ENCODE measurements around the gene ACP6. TPM values are rescaled to one million over a fixed set of nuclear protein-coding genes. Genes with fewer than 3 reads are reported as not detected.

The ACP6 gene
- total and polyA plus RNA-seq, 2 of the 13 experiments (the other 11 are each of a cell fraction or from before 2014, with no cell fraction given), result 18.1 to 33.7 TPM

DNA sequence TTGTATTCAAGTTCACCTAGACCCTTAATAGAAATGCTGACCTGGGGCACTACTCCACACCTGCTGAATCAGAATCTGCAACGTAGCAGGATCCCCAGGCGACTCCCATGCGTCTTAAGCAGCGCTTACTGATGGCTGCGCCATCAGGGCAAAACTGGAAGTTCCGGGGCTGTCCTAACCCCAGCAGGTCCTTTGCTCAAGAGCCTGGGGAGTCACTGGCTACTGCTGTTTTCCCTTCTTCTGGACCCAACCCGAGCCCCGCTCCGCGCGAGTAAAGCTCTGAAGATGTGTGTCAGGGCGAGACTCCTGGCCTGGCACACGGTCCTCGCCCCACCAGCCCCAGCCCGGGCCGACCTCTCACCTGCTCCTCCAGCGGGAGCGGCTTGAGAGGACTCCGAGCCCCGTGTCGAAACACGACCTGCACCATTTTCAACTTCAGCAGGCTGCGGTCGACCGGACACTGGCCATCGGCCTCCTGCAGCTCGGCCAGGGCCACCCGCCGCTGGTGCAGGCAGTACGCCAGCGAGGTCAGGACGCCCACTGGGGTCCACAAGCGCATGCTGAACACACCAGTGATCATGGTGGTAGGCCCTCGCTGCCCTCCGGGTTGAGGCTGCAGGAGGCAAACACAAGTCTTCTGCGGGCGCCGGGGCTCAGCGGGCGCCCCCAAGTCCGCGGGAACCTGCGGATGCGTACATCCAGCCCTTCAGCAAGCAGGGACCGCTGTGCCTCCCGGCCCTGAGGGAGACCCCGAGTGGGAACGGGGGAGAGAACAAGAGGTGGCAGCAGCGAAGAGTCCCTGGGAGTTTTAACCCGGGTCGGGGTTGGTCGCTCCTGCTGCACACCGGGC, 630 bp downstream of the ACP6 start (continued):
- no peak for TF ChIP-seq NFYC (CRISPR knock-in tag; IDR thresholded peaks at IDR 0.05)
- no peak for TF ChIP-seq HMGA1 (CRISPR knock-in tag; conservative IDR thresholded peaks at IDR 0.05)
- TF ChIP-seq, protein P1, sequence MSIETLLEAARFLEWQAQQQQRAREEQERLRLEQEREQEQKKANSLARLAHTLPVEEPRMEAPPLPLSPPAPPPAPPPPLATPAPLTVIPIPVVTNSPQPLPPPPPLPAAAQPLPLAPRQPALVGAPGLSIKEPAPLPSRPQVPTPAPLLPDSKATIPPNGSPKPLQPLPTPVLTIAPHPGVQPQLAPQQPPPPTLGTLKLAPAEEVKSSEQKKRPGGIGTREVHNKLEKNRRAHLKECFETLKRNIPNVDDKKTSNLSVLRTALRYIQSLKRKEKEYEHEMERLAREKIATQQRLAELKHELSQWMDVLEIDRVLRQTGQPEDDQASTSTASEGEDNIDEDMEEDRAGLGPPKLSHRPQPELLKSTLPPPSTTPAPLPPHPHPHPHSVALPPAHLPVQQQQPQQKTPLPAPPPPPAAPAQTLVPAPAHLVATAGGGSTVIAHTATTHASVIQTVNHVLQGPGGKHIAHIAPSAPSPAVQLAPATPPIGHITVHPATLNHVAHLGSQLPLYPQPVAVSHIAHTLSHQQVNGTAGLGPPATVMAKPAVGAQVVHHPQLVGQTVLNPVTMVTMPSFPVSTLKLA (IDR thresholded peaks at IDR 0.05), result no peak
- TF ChIP-seq, protein P2, sequence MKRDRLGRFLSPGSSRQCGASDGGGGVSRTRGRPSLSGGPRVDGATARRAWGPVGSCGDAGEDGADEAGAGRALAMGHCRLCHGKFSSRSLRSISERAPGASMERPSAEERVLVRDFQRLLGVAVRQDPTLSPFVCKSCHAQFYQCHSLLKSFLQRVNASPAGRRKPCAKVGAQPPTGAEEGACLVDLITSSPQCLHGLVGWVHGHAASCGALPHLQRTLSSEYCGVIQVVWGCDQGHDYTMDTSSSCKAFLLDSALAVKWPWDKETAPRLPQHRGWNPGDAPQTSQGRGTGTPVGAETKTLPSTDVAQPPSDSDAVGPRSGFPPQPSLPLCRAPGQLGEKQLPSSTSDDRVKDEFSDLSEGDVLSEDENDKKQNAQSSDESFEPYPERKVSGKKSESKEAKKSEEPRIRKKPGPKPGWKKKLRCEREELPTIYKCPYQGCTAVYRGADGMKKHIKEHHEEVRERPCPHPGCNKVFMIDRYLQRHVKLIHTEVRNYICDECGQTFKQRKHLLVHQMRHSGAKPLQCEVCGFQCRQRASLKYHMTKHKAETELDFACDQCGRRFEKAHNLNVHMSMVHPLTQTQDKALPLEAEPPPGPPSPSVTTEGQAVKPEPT (CRISPR knock-in tag; IDR thresholded peaks at IDR 0.05; ENCODE audit: low read depth), result peak; percentile 85
- TF ChIP-seq ZFP1 (CRISPR knock-in tag; IDR thresholded peaks at IDR 0.05), result no peak
- TF ChIP-seq, protein P3, sequence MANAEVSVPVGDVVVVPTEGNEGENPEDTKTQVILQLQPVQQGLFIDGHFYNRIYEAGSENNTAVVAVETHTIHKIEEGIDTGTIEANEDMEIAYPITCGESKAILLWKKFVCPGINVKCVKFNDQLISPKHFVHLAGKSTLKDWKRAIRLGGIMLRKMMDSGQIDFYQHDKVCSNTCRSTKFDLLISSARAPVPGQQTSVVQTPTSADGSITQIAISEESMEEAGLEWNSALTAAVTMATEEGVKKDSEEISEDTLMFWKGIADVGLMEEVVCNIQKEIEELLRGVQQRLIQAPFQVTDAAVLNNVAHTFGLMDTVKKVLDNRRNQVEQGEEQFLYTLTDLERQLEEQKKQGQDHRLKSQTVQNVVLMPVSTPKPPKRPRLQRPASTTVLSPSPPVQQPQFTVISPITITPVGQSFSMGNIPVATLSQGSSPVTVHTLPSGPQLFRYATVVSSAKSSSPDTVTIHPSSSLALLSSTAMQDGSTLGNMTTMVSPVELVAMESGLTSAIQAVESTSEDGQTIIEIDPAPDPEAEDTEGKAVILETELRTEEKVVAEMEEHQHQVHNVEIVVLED (CRISPR knock-in tag; IDR thresholded peaks at IDR 0.05; ENCODE audit: borderline replicate concordance), result no peak
- TF ChIP-seq RARA (CRISPR knock-in tag; IDR thresholded peaks at IDR 0.05), result no peak
- TF ChIP-seq ELF4 (CRISPR knock-in tag; IDR thresholded peaks at IDR 0.05; ENCODE audit: borderline replicate concordance), result no peak; the same call in 1 of the 2 replicates
- TF ChIP-seq REXO4 (CRISPR knock-in tag; IDR thresholded peaks at IDR 0.05; ENCODE audit: borderline replicate concordance), result no peak
- peak; percentile 70; the same call in 1 of the 2 replicates for TF ChIP-seq PHF8 (CRISPR knock-in tag; IDR thresholded peaks at IDR 0.05)
- no peak for TF ChIP-seq PAF1 (CRISPR knock-in tag; IDR thresholded peaks at IDR 0.05)
- no peak for TF ChIP-seq CBFB (CRISPR knock-in tag; IDR thresholded peaks at IDR 0.05)
- TF ChIP-seq SOX6 (IDR thresholded peaks at IDR 0.05), result no peak
- TF ChIP-seq SOX6 (CRISPR knock-in tag; IDR thresholded peaks at IDR 0.05), result no peak
- TF ChIP-seq NR3C1 (CRISPR knock-in tag; IDR thresholded peaks at IDR 0.05), result no peak
- 0 out of 2 replicates have a peak, but pooled peaks have one; percentile 52 for TF ChIP-seq RARG (CRISPR knock-in tag; IDR thresholded peaks at IDR 0.05; ENCODE audit: low read depth)
- no peak for TF ChIP-seq ZNF331 (CRISPR knock-in tag; IDR thresholded peaks at IDR 0.05)
- TF ChIP-seq, protein P4, sequence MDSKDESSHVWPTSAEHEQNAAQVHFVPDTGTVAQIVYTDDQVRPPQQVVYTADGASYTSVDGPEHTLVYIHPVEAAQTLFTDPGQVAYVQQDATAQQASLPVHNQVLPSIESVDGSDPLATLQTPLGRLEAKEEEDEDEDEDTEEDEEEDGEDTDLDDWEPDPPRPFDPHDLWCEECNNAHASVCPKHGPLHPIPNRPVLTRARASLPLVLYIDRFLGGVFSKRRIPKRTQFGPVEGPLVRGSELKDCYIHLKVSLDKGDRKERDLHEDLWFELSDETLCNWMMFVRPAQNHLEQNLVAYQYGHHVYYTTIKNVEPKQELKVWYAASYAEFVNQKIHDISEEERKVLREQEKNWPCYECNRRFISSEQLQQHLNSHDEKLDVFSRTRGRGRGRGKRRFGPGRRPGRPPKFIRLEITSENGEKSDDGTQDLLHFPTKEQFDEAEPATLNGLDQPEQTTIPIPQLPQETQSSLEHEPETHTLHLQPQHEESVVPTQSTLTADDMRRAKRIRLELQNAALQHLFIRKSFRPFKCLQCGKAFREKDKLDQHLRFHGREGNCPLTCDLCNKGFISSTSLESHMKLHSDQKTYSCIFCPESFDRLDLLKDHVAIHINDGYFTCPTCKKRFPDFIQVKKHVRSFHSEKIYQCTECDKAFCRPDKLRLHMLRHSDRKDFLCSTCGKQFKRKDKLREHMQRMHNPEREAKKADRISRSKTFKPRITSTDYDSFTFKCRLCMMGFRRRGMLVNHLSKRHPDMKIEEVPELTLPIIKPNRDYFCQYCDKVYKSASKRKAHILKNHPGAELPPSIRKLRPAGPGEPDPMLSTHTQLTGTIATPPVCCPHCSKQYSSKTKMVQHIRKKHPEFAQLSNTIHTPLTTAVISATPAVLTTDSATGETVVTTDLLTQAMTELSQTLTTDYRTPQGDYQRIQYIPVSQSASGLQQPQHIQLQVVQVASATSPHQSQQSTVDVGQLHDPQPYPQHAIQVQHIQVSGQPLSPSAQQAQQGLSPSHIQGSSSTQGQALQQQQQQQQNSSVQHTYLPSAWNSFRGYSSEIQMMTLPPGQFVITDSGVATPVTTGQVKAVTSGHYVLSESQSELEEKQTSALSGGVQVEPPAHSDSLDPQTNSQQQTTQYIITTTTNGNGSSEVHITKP (CRISPR knock-in tag; IDR thresholded peaks at IDR 0.05; ENCODE audit: low read depth), result no peak
- no peak for TF ChIP-seq ZNF768 (CRISPR knock-in tag; IDR thresholded peaks at IDR 0.05)
- TF ChIP-seq JDP2 (CRISPR knock-in tag; IDR thresholded peaks at IDR 0.05; ENCODE audit: borderline replicate concordance), result no peak; the same call in 1 of the 2 replicates
- 0 out of 2 replicates have a peak, but pooled peaks have one; percentile 55 for TF ChIP-seq ZNF607 (CRISPR knock-in tag; IDR thresholded peaks at IDR 0.05; ENCODE audit: borderline replicate concordance)
